Effector CD4-positive, alpha-beta T cell (primary cell): ENCODE measurements around the gene OLFML2A.

Experiments
- DNase-seq: peaks from one replicate; pipeline ENCODE4 v3.0.0-alpha.2; 2020

The OLFML2A gene

DNA sequence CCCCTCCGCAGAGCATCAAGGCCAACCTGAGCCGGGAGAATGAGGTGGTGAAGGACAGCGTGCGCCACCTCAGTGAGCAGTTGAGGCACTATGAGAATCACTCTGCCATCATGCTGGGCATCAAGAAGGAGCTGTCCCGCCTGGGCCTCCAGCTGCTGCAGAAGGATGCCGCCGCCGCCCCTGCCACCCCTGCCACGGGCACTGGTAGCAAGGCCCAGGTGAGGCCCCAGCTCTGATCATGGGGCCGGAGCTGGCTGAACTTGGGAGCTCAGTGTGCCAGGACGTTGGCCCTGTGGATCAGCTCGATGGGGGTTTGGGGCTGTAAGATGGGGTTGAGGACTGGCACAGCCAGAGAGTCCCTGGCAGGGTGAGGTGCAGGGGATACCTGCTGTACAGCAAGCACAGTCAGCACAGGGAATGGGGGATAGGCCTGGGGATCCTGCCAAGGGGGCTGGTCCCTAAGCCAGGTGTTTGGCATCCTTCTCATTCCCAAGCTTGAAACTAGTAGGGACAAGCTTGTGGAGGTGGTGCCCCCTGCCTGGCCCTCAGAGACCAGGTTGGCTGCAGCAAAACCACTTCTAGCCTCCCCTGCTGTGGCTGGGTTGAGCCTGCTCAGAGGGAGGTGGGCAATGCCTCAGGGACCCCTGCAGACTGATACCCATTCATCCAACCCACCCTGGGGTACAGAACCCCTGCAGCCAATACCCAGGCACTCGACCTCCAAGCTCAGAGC, 22.5 kb downstream of the OLFML2A start:
- no peak for DNase-seq

DNA sequence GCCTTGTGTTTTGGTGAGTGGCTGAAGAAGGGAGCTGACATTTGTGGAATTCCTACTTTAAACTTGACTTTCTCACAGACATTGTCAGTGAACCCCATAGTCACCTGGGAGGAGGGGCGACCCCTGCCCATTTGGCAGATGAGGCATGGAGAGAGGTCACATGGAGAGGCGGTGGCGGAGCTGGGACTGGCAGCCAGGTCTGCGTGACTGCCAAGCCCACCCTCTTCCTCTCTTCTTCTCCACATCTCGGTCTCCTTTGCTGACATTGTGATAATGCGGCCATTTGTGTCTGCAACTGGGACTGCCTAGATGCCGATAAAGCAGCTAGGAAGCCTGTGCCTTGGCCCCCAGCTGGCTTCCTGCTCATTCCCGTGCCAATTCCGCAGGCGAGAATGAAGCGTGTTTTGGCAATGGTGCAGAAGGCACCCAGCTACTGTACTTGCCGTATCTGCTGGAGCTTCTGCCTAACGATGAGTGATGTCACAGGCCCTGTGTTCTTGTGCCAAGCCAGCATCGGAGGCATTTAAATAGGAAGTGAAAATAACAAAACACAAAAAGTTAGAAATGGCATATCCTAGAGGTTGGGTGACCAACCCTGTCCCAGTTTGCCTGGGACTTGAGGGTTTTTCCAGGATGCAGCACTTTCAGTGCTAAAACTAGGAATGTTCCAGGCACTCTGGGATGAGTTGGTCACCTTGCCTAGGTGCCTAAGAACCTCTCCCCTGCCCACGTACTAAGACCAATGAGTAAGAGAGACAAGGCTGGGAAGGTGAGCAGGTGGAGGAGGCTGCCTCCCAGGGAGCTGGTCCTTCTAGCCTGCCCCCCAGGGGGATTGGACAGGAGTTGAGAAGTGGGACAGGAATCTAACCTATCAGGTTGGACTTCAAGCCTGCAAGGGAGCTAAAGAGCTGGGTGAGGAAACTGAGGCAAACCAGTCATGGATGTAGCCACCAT, 23.6 kb downstream of the OLFML2A start:
- no peak for DNase-seq

DNA sequence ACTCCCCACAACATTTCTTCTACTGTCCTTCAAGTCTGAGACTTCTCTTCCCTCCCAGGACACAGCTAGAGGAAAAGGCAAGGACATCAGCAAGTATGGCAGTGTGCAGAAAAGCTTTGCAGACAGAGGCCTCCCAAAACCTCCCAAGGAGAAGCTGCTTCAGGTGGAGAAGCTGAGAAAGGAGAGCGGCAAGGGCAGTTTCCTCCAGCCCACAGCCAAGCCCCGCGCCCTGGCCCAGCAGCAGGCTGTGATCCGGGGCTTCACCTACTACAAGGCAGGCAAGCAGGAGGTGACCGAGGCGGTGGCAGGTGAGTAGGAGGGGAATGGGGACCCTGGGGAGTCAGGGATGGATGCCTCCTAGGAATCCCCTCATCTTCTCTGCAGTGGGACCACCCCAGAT, 24.4 kb downstream of the OLFML2A start:
- DNase-seq = no peak

DNA sequence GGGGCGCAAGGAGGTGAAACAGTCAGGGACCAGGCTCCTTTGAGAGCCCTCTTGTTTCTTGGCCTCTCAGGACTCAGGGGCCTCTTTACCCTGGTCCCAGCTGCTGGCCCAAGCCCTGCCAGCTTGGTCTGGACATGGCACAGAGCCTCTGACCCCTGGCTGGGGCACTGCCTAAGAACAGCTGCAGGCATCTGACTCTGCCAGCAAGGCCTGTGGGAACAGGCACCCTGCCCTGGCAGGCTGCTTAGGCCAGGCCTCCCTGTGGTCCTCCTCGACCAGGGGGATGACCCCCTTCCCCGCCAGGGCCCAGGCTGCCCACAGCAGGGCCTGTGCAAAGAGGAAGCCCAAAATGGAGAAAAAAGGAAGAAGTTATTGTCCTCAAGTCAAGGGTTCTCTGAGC, 25.5 kb downstream of the OLFML2A start:
- no peak for DNase-seq

DNA sequence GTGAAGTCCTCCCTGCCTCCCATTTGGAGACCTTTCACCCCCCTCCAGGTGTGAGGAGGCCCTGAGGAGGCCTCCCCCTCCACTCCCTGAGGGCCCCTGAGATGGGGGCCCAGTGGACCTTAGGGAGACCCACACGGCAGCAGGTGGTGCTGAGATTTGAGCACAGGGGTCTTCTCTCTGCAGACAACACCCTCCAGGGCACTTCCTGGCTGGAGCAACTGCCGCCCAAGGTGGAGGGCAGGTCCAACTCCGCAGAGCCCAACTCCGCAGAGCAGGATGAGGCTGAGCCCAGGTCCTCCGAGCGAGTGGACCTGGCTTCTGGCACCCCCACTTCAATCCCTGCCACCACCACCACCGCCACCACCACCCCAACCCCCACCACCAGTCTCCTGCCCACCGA, 27.0 kb downstream of the OLFML2A start:
- no peak for DNase-seq

DNA sequence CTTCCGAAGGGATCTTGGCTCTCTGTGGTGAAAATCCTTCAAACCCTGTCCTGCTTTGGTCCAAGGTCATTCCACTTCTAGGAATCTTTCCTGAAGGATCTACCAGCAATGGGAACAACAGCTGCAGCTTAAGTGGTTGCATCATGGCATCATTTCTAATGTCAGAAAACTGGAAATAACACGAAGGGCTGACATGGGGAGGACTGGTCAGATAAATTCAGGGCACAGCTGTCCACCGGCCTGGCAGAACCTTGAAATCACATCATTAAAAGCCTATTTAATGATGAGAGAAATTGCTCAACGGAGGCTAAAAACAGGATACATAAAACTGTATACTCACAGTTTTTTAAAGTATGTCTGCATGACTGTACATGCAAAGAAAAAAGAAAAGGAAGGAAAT, 28.3 kb downstream of the OLFML2A start:
- DNase-seq = no peak

DNA sequence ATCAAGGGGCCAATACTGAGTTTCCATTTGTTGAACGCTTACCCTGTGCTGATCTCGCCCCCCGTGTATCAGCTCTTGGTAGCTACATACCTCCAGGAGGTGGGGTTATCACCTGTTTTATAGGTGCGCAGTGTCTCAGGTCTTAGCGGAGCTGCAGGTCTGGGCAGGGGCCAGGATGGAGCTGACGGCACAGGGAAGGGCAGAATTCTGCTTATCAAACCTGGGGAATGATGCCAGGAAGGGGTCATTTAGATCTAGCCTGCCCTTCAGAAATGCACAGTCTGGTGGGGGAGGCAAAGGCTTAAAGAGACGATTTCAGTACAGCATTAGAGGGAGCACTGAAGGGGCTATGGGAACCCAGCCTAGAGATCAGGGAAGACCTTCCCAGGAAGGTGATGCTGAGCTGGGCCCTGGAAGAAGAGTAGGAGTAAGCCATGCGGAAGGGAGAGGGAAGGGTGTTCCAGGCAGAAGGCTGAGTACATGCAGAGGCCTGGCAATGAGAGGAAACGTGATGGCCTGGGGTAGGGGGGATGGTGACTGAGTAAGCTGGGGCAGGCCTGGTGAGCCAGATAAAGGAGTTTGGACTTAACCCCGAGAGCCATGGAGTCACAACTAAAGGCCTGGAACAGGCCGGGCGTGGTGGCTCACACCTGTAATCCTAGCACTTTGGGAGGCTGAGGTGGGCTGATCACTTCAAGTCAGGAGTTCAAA, 31.5 kb downstream of the OLFML2A start:
- DNase-seq = no peak

DNA sequence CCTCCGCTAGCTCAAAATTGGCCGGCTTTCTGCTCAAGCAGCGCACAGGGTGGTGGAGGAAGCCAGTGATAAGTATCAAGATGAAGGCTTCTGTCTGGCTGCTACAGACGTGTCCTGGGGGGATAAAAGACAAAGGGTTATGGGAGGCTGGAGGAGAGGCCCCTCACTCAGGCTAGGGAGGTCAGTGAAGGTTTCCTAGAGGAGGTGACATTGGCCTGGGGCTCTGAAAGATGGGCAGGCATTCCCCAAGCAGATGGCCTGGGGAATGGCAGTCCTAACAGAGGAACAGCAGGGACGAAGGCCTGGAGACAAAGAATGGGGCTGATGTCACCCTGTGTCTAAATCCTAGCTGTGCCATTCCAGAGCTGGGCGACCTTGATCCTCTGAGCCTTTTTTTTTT, 32.3 kb downstream of the OLFML2A start:
- no peak for DNase-seq

DNA sequence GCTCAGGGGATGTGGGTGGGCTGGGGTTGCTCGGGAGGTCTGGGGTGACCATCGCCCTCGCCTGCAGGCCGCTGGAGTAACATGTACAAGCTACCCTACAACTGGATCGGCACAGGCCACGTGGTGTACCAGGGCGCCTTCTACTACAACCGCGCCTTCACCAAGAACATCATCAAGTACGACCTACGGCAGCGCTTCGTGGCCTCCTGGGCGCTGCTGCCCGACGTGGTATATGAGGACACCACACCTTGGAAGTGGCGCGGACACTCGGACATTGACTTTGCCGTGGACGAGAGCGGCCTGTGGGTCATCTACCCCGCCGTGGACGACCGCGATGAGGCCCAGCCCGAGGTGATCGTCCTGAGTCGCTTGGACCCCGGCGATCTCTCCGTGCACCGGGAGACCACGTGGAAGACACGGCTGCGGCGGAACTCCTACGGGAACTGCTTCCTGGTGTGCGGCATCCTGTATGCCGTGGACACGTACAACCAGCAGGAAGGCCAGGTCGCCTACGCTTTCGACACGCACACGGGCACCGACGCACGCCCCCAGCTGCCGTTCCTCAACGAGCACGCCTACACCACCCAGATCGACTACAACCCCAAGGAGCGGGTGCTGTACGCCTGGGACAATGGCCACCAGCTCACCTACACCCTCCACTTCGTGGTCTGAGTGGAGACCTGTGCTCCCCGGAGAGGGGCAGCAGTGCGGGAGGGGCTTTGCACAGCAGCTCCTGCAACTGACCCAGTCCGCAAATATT, 33.0 kb downstream of the OLFML2A start:
- DNase-seq = no peak

DNA sequence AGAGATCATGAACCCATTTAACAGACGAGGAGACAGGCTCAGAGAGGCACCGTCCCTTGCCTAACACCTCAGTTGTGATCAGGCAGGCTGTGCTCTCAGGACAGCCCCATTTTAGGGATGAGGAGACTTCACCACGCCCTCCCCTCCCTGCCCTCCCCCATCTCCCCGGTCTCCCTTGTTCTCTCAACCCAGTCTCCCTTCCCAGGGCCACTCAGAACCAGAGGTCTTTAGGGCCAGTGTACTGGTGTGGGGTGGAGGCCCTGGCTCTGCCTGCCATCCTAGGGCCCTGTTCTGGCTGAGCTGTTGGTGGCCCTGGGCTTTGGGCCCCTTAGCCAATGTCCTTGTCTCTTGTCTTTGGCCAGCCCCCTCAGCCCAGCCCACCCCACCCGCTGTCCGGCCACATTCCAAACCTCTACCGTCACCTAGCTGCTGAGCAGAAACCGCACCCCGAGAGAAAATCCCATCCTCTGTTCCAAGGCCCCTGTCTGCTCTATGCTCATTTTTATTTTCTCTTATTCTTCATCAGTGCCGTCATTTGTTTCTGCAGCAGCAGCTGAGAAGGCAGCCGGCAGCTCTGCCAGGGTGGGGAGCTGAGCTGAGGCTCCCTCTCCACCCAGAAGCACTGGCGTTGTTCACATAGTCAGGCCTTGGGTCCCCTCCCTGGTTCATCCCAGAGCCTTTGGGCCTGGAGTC, 33.9 kb downstream of the OLFML2A start:
- DNase-seq = no peak

DNA sequence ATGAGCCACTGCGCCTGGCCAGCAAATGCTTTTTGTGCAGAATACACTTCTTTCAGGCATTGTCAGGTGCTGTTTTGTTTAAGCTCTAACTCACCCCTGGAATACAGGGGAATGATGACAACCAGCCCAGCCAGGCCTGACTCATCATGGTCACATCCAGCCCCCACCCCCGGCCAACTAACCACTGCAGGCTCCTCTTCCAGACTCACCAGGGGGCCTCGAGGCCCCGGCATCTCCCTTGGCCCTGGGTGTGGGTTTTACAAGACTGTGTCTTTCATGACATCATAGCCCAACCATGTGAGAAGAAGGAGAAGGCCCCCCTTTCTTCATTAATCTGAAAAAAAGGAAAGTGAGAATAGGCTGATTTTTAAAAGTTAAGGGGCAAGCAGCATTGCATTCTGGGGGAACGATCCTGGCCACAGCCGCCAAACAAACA, 35.5 kb downstream of the OLFML2A start:
- no peak for DNase-seq

DNA sequence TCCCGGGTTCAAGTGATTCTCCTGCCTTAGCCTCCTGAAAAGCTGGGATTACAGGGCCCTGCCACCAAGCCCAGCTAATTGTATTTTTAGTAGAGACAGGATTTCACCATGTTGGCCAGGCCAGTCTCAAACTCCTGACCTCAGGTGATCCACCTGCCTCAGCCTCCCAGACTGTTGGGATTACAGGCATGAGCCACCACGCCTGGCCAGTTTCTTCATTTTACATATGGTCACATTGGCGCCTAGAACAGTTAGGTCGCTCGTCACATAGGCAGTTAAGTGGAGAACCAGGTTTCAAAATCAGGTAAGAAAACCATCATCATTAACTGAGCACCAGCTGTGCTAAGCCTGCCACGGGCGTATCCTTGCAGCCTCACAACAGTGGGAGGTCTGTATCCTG, 36.1 kb downstream of the OLFML2A start:
- DNase-seq = no peak

DNA sequence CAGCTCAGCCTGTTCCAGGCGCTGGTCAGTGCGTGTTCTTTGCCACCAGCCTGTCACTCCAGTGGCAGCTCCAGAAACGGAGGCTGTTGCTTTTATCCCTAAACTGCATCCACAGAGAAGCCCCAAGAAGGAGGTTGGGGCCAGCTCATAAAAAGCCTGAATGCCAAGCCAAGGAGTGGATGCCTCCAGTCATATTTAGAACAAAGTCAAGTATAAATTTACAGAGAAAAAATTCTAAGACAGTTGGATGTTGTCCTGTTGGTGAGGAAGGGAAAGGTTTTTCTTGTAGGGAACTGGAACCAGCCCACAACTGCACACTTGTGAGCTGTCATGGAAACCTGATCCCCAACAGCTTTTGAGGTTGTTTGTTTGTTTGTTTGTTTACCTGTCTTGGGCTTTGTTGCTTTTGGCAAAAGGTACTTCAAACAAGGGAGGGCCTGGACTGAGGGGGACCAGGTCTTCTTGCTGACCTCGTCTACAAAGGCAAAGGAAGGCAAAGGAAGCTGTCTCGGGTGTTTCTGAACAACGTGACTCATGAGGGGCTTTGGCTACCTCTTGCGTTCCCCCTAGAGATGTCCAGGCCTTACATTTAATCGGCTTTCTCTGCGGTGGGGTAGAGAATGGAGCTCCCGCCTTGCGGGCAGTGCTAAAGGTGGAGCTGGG, 36.7 kb downstream of the OLFML2A start:
- no peak for DNase-seq

DNA sequence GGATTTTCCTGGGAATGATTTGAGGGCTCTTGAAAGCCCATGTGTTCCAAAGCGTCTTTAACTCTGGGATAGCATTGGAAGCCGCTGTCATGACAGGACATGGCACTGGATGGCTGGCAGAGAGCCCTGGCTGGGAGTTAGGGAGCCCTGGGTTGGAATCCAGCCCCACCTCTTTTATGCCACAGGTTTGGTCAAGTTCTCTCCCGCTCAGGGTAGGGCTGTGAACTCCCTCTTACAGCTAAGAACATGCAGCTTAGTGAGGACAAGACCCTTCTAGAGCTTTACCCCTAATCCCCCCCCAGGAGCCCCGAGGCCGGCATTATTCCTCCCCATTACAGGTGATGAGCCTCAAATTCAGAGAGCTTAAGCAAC, 37.2 kb downstream of the OLFML2A start:
- no peak for DNase-seq

DNA sequence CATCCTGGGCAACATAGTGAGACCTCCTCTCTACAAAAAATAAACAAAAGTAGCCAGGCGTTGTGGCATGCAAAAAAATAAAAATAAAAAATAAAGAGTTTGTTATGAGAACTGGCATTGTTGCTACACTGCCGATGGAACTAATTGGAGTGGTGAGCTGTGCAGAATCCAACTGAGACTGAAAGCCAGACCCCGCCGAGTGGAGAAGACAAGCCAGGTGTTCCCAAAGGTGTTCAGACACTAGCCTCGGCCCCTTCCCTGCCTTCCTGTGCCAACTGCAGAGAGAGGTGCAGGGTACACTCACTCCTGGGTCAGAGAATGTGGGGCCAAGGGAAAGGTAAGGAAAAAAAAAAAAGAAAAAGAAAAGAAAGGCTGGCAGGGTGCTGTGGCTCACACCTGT, 38.7 kb downstream of the OLFML2A start:
- no peak for DNase-seq

DNA sequence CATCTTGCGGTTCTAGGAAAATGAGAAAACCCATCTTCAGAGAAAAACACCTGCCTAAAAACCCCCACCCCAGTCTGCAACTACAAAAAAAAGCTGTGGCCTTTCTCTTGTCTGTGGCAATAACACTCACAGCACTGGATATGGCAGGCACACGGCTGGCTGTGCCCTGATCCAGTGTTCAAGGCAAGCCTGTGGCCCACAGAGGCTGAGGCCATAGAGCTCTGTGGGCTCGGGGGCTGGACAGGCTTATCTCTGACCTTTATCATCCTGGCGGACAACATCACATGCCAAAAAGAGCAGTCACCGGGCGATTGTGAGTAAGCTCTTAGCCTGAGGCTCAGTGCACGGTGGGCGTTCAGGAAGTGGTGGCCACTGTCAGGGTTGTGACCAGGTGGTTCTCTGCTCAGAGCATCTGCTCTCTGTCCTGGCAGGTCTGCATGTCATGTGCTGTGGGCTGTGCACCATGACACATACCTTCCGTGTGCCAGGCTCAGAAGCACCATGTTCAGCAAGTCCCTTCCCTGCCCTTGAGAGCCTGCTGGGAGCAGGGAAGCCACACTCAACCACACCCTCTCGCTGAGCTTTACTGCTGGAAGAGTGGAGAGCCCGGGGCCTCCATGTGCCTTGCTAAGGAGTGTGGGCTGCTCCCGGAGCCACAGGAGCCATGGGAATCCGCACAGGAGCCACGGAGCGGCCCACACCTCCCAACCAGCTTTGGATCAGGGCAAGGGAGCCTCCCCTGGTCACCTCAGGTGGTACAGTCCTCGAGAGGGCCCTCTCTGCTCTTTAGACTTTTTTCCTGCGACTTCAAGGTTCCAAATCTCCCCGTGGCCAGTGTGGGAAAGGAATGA, 41.7 kb downstream of the OLFML2A start:
- no peak for DNase-seq

DNA sequence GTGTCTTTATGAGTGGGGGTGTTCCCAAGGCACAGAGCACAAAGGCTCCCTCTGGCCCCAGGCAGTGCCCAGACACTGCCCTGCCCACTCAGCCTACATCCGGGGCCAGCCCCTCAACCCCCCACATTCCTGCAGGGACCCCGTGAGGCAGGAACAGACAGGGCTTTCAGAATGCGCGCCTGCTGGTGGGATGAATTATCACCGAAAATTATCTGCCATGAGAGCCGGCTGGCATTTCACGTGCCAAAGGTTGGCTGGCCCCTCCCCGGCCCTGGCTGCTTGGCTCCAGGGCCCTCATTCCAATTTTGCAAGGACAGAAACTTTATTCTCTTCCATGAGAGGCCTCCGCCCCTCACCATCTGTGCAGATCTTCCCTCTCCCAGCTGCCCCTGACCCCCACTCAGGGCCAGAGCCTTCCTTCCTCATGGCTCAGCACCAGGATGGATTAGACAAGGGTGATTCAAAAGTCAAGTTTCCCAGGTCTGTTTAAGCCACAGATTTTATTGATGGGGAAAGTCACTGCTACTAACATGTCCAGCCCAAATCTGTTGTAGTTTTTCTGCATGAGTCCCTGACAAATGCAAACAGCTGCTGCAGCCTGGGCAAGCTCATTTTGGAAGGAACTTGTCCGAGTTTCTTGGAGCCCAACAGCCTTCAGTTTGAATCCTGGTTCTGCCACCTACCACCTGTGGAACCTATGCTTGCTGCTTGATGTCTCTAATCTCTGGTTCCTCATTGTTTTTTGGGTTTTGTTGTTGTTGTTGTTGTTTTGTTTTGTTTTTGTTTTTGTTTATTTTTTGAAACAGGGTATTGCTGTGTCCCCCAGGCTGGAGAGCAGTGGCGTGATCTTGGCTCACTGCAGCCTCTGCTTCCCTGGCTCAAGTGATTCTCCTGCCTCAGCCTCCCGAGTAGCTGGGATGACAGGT, 44.0 kb downstream of the OLFML2A start:
- DNase-seq = no peak

DNA sequence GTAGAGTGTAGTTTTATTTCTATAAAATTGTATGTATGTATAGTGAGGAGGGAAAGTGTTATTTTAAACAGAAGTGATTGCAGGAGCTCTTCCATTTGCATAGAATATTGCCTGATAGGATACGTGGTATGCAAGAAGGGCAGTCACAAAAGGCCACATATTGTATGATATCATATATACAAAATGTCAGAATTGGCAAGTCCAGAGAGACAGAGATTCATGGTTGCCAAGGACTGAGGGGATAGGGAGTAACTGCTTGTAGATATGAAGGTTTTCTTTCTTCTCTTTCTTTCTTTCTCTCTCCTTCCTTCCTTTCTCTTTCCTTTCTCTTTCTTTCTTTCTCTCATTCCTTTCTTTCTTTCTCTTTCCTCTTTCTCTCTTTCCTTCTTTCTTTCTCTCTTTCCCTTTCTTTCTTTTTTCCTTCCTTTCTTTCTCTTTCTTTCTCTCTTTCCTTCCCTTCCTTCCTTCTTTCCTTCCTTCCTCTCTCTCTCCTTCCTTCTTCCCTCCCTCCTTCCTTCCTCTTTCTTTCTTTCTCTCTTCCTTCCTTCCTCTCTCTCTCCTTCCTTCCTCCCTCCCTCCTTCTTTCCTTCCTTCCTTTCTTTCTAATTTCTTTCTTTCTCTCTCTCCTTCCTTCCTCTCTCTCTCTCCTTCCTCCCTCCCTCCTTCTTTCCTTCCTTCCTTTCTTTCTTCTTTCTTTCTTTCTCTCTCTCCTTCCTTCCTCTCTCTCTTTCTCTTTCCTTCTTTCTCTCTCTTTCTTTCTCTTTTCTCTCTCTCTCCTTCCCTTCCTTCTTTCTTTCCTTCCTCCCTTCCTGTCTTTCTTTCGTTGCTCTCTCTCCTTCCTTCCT, 51.8 kb downstream of the OLFML2A start:
- DNase-seq = no peak

DNA sequence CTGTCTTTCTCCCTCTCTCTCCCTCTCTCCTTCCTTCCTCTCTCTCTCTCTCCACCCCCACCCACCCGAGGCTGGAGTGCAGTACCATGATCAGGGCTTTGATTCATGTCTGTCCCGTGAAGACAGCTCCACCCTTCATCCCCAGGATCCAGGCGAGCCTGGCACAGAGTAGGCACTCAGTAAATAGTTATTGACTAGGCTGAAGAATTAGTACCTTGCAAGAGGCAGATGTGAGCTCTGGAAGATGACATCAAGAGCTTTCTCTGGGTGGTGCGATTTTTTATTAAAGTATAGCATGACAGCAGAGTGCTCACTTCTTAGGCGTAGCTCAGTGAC, 52.4 kb downstream of the OLFML2A start:
- DNase-seq = no peak
